ENCODE data around the gene PSENEN. TPM values are rescaled to one million over a fixed set of nuclear protein-coding genes. Genes with fewer than 3 reads are reported as not detected.
"Not testable (repeated sequence)": the region's sequence is repeated elsewhere in the genome, so short reads cannot be mapped to it uniquely, and the experiment has no call there.

Gene PSENEN
- total RNA-seq, 4 donors from 2014 or later = 6.6 to 80.0 (median 56.8) TPM

DNA sequence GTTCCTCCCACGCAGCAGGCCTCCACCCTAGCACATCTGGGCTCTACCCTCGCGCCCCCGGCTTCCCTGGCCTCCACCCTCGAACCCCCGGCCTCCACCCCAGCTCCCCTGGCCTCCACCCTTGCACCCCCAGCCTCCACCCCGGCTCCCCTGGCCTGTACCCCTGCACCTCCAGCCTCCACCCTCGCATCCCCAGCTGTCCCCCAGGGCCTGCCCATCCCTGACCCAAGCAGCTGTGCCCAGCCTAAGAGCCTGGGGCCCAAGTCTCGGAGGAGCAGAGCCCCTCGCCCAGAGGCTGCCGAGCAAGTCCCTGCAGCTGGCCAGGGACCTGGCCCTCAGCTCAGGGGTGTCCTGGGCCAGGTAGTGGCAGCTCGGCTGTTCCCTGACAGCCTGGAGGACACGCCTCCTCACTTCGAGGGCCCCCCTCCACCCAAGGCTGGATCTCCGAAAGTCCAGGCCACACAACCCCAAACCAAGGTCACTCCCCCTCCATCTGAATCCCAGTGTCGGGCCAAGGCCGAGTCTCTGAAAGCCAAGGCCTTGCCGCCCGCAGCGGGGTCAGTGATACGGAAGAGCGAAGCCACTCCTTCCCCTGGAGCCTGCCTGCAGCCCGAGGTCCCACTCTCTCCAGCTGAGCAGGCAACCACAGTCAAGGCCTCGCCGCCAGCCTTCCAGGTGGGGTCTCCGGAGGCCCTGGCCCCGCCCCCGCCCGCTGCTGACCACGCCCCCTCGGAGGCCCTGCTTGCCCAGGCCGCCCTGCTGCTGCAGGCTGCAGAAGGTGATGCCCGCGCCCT is 22.0 kb downstream of the PSENEN start:
- in situ Hi-C loops (cut with MboI; ENCODE audit: low pct_ligation_motif_present in 1 of 4, low pct_unique_long_range_greater_than_20kb in 1 of 4, low sequenced_read_pairs in 3 of 4) = no loop called here
- no peaks in the 10 kb centered on the region for H3K27me3 ChIP-seq
- no peak overlapping the region for H3K27ac ChIP-seq
- H3K9me3 ChIP-seq = no peaks in the 10 kb centered on the region
- peaks cover 0 to 11% (median 5%) of the 10 kb centered on the region in 4 donors for H3K36me3 ChIP-seq
- H3K4me3 ChIP-seq = no peak overlapping the region
- intact Hi-C loops (cut with DNase I; ENCODE audit: low total_unique reads) = no loop called here
- TF ChIP-seq POLR2AphosphoS5 (IDR thresholded peaks at IDR 0.05) = no peak
- TF ChIP-seq, protein P1, sequence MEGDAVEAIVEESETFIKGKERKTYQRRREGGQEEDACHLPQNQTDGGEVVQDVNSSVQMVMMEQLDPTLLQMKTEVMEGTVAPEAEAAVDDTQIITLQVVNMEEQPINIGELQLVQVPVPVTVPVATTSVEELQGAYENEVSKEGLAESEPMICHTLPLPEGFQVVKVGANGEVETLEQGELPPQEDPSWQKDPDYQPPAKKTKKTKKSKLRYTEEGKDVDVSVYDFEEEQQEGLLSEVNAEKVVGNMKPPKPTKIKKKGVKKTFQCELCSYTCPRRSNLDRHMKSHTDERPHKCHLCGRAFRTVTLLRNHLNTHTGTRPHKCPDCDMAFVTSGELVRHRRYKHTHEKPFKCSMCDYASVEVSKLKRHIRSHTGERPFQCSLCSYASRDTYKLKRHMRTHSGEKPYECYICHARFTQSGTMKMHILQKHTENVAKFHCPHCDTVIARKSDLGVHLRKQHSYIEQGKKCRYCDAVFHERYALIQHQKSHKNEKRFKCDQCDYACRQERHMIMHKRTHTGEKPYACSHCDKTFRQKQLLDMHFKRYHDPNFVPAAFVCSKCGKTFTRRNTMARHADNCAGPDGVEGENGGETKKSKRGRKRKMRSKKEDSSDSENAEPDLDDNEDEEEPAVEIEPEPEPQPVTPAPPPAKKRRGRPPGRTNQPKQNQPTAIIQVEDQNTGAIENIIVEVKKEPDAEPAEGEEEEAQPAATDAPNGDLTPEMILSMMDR (IDR thresholded peaks at IDR 0.05) = no peak
- no peak for TF ChIP-seq EP300 (IDR thresholded peaks at IDR 0.05; ENCODE audit: low read depth)
- WGBS, 2 donors (ENCODE audit: low coverage in 1 of 2) = 85% methylated on average over 26 of the region's 34 CpGs; no CpG with 5 or more reads in 1 of the 2 donors
- no peak for DNase-seq
- no peaks in the 10 kb centered on the region for H3K4me1 ChIP-seq

DNA sequence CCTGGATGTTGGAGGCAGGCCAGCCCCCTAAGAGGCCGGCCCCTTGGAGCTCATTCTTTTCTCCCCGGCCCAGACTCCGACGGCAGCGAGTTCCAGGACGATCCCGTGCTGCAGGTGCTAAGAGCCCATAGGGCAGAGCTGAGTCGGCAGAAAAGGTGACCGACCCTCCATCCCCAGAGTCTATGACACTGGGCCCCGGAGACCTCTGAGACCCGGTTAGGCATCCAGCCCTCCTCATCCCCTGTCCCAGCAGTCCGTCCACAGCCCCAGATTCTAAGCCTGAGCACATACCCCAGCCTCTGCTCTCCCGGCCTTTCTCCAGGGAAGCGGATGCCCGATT is 22.6 kb downstream of the PSENEN start:
- WGBS, 2 donors (ENCODE audit: low coverage in 1 of 2) = 81 to 100% methylated on average over 3 to 14 of the region's 15 CpGs
- Histone ChIP-seq H3K9me3 (no peaks in the 10 kb centered on the region), H3K4me3 (no peak overlapping the region), H3K27me3 (no peaks in the 10 kb centered on the region), H3K4me1 (no peaks in the 10 kb centered on the region), H3K36me3 (peaks cover 0 to 11% (median 5%) of the 10 kb centered on the region in 4 donors), H3K27ac (no peak overlapping the region)
- no peak for TF ChIP-seq POLR2AphosphoS5 (IDR thresholded peaks at IDR 0.05)
- no peak for TF ChIP-seq EP300 (IDR thresholded peaks at IDR 0.05; ENCODE audit: low read depth)
- no peak for TF ChIP-seq POLR2A (IDR thresholded peaks at IDR 0.05)
- TF ChIP-seq, protein P1 (IDR thresholded peaks at IDR 0.05) = no peak
- intact Hi-C loops (cut with DNase I; ENCODE audit: low total_unique reads) (no loop called here), in situ Hi-C loops (cut with MboI; ENCODE audit: low pct_ligation_motif_present in 1 of 4, low pct_unique_long_range_greater_than_20kb in 1 of 4, low sequenced_read_pairs in 3 of 4) (no loop called here)
- DNase-seq = no peak

DNA sequence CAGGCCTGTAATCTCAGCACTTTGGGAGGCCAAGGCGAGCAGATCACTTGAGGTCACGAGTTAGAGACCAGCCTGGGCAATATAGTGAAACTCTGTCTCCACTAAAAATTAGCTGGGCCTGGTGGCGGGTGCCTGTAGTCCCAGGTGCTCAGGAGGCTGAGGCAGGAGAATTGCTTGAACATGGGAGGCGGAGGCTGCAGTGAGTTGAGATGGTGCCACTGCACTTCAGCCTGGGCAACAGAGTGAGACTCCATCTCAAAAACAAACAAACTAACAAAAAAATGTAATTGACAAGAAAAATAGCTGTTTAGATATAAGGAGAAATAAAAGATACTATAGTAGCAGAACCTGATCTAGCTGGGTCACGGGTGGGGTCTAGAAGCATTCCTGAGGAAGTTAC is 26.9 kb downstream of the PSENEN start:
- in situ Hi-C loops (cut with MboI; ENCODE audit: low pct_ligation_motif_present in 1 of 4, low pct_unique_long_range_greater_than_20kb in 1 of 4, low sequenced_read_pairs in 3 of 4) = not testable (repeated sequence)

DNA sequence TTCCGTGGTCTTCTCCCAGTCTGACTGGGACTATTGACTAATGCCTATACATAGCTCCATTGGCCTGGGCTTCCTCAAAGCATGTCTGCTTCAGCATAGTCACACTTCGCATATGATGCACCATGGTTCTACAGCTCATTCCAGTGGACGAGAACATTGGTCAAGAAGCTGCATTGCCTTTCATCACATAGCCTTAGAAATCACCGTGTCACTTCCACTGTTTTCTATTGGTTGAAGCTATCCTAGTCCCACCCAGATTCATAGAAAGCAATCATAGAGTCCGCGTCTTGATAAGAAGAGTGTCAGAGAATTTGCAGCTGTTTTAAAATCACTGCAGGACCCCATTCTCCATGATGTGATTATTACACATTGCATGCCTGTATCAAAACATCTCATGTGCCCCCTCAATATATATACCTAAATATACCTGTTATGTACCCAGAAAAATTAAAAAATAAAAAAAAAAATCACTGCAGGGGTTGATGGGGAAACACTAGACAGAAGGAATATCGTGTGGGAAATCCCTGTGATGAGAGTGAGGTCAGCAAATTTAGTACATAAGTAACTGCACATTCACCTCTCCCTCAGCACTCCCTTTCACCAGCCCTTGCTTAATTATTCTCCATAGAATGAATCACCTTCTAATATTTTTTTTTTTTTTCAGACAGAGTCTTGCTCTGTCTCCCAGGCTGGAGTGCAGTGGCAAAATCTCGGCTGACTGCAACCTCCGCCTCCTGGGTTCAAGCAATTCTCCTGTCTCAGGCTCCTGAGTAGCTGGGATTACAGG is 27.8 kb downstream of the PSENEN start:
- Histone ChIP-seq H3K27ac (no peak overlapping the region), H3K36me3 (no peaks in the 10 kb centered on the region), H3K9me3 (no peaks in the 10 kb centered on the region), H3K27me3 (no peaks in the 10 kb centered on the region), H3K4me3 (no peak overlapping the region), H3K4me1 (peaks cover 4 to 15% (median 13%) of the 10 kb centered on the region in 4 donors)
- in situ Hi-C loops (cut with MboI; ENCODE audit: low pct_ligation_motif_present in 1 of 4, low pct_unique_long_range_greater_than_20kb in 1 of 4, low sequenced_read_pairs in 3 of 4) (no loop called here), intact Hi-C loops (cut with DNase I; ENCODE audit: low total_unique reads) (no loop called here)
- TF ChIP-seq, protein P1 (IDR thresholded peaks at IDR 0.05) = no peak
- TF ChIP-seq POLR2A (IDR thresholded peaks at IDR 0.05) (no peak), POLR2AphosphoS5 (IDR thresholded peaks at IDR 0.05) (no peak), EP300 (IDR thresholded peaks at IDR 0.05; ENCODE audit: low read depth) (no peak)
- WGBS, 2 donors (ENCODE audit: low coverage in 1 of 2) = 50 to 61% methylated on average over 5 to 9 of the region's 9 CpGs
- DNase-seq = no peak

More for the DNA sequence above, 26.9 kb downstream of the PSENEN start:
- H3K4me3 ChIP-seq; H3K36me3 ChIP-seq; intact Hi-C loops (cut with DNase I; ENCODE audit: low total_unique reads); H3K9me3 ChIP-seq; DNase-seq; H3K27ac ChIP-seq; H3K27me3 ChIP-seq: not testable (repeated sequence)
- WGBS, 2 donors (ENCODE audit: low coverage in 1 of 2) = 94% methylated on average over 3 to 5 of the region's 5 CpGs
- H3K4me1 ChIP-seq = peaks cover 4 to 15% (median 13%) of the 10 kb centered on the region in 4 donors
